Liver (tissue), 3 donors: Measurements from ENCODE around the gene THSD4.

Experiments used
- RAD21 ChIP-seq, 2 donors: IDR thresholded peaks; 2 replicates each; pipeline ENCODE4 v1.6.1; 2016; ENCODE audit warnings: antibody characterized with exemption in 2 of 2, mild to moderate bottlenecking in 2 of 2
- TF ChIP-seq, protein P1 (sequence below): fragments of 150-350 bp; IDR thresholded peaks from 2 replicates; pipeline ENCODE4 v1.5.1; 2017; ENCODE audit warnings: improper control_type of control experiment, low read depth, low read length; ENCODE audit not compliant: missing input control
- donor health status: healthy.
- donor health status: healthy.

DNA sequence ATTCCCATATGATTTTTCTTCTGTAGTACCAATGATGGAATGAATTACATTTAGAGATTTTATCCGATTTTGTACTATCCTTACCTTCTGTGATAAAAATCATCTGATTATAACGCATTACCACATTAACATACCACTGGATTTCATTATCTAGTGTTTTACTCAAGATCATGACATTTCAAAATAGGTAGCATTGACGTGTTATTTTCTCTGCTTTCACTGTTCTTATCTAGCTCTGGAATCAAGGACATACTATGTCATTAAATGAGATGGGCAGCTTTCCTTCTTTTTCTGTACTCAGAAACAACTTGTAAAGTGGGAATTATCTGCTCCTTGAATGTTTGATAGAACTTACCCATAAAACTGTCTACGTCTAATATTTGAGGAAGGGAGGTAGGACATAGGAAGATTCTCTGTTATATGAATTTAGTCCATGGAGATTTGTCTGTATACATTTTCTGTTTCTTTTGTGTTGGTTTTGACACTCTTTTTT is 511.4 kb downstream of the THSD4 start:
- no peak for TF ChIP-seq RAD21 (IDR thresholded peaks at IDR 0.05)
- TF ChIP-seq, protein P1, sequence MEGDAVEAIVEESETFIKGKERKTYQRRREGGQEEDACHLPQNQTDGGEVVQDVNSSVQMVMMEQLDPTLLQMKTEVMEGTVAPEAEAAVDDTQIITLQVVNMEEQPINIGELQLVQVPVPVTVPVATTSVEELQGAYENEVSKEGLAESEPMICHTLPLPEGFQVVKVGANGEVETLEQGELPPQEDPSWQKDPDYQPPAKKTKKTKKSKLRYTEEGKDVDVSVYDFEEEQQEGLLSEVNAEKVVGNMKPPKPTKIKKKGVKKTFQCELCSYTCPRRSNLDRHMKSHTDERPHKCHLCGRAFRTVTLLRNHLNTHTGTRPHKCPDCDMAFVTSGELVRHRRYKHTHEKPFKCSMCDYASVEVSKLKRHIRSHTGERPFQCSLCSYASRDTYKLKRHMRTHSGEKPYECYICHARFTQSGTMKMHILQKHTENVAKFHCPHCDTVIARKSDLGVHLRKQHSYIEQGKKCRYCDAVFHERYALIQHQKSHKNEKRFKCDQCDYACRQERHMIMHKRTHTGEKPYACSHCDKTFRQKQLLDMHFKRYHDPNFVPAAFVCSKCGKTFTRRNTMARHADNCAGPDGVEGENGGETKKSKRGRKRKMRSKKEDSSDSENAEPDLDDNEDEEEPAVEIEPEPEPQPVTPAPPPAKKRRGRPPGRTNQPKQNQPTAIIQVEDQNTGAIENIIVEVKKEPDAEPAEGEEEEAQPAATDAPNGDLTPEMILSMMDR: no peak
